Neuronal stem cell (in vitro differentiated cells): ENCODE data around the gene MRPL46.

ENCODE experiments used
- DNase-seq: peaks from one replicate; pipeline ENCODE4 v3.0.0-alpha.2; 2013; ENCODE audit warnings: low spot score
- H2AFZ ChIP-seq: one replicate; pipeline ENCODE4 v1.6.1; 2013; ENCODE audit warnings: mild to moderate bottlenecking, low read length, inconsistent platforms
- H2AK5ac ChIP-seq: 2 replicates; pipeline ENCODE4 v1.6.1; 2013; ENCODE audit warnings: low read depth, mild to moderate bottlenecking, inconsistent platforms, low read length, moderate library complexity, mixed read lengths
- H2BK120ac ChIP-seq: 2 replicates; pipeline ENCODE4 v1.6.1; 2013; ENCODE audit warnings: low read depth, mild to moderate bottlenecking, inconsistent platforms, low read length, moderate library complexity, mixed read lengths
- H2BK12ac ChIP-seq: one replicate; pipeline ENCODE4 v1.6.1; 2013; ENCODE audit warnings: low read length, inconsistent platforms
- H2BK15ac ChIP-seq: 2 replicates; pipeline ENCODE4 v1.6.1; 2013; ENCODE audit warnings: mild to moderate bottlenecking, low read length, inconsistent platforms, mixed read lengths
- H2BK5ac ChIP-seq: one replicate; pipeline ENCODE4 v1.6.1; 2013; ENCODE audit warnings: inconsistent platforms, mild to moderate bottlenecking, low read length, moderate library complexity
- H3K14ac ChIP-seq: one replicate; pipeline ENCODE4 v1.6.1; 2013; ENCODE audit warnings: low read length, inconsistent platforms
- H3K18ac ChIP-seq: 2 replicates; pipeline ENCODE4 v1.6.1; 2013; ENCODE audit warnings: low read length, inconsistent platforms
- H3K23ac ChIP-seq: 2 replicates; pipeline ENCODE4 v1.6.1; 2013; ENCODE audit warnings: low read depth, mild to moderate bottlenecking, mixed read lengths, low read length, inconsistent platforms; ENCODE audit not compliant: poor library complexity
- H3K27ac ChIP-seq: replicated peaks from 3 replicates; pipeline ENCODE4 v1.5.1; 2013; ENCODE audit warnings: low read length, inconsistent platforms
- H3K27me3 ChIP-seq, 3 experiments: 2 replicates each; pipeline ENCODE4 v1.6.1; 2013; ENCODE audit warnings: low read length in 3 of 3, mild to moderate bottlenecking in 2 of 3, inconsistent platforms in 1 of 3, low read depth in 1 of 3, mixed read lengths in 1 of 3, moderate library complexity in 1 of 3; ENCODE audit not compliant: control insufficient read depth in 3 of 3, insufficient read depth in 3 of 3
- H3K36me3 ChIP-seq, 2 donors: replicated peaks in 1 of 2; 2 replicates each; pipeline ENCODE4 v1.6.1; 2013; ENCODE audit warnings: low read length in 2 of 2; ENCODE audit not compliant: control insufficient read depth in 2 of 2, insufficient read depth in 2 of 2
- H3K4ac ChIP-seq: 2 replicates; pipeline ENCODE4 v1.6.1; 2013; ENCODE audit warnings: inconsistent platforms, mild to moderate bottlenecking, low read length, moderate library complexity
- H3K4me1 ChIP-seq, 2 donors: 1 replicate in 1 of 2; 2 replicates in 1 of 2; pipeline ENCODE4 v1.6.1; 2013; ENCODE audit warnings: low read length in 2 of 2, low read depth in 1 of 2; ENCODE audit not compliant: control insufficient read depth in 2 of 2, insufficient read depth in 1 of 2
- H3K4me2 ChIP-seq: one replicate; pipeline ENCODE4 v1.6.1; 2013; ENCODE audit warnings: mild to moderate bottlenecking, low read length, inconsistent platforms; ENCODE audit not compliant: insufficient read depth, poor library complexity, severe bottlenecking
- H3K4me3 ChIP-seq, 2 donors: 2 replicates each; pipeline ENCODE4 v1.5.1; 2013; ENCODE audit warnings: low read length in 2 of 2, mild to moderate bottlenecking in 2 of 2, inconsistent platforms in 1 of 2, moderate library complexity in 1 of 2
- H3K79me1 ChIP-seq: one replicate; pipeline ENCODE4 v1.6.1; 2013; ENCODE audit warnings: low read depth, mild to moderate bottlenecking, inconsistent platforms, low read length, moderate library complexity
- H3K9ac ChIP-seq: one replicate; pipeline ENCODE4 v1.6.1; 2013; ENCODE audit warnings: mild to moderate bottlenecking, low read depth, low read length, inconsistent platforms; ENCODE audit not compliant: poor library complexity
- H3K9me3 ChIP-seq, 2 donors: replicated peaks in 1 of 2; 2 replicates each; pipeline versions ENCODE3 to v1.6.1; 2013; ENCODE audit warnings: low read length in 2 of 2, mild to moderate bottlenecking in 2 of 2, inconsistent platforms in 1 of 2, low read depth in 1 of 2, mixed read lengths in 1 of 2, moderate library complexity in 1 of 2; ENCODE audit not compliant: control insufficient read depth in 2 of 2, insufficient read depth in 1 of 2
- H4K8ac ChIP-seq: one replicate; pipeline ENCODE4 v1.6.1; 2013; ENCODE audit warnings: low read depth, mild to moderate bottlenecking, inconsistent platforms, low read length, moderate library complexity
- H4K91ac ChIP-seq: one replicate; pipeline ENCODE4 v1.6.1; 2013; ENCODE audit warnings: low read length, low read depth, mild to moderate bottlenecking, inconsistent platforms; ENCODE audit not compliant: poor library complexity
- WGBS, 2 donors: extraction: QIAGEN DNeasy Blood & Tissue Kit; methylation state at CpG; one replicate each; pipeline ENCODE4 v1.1.7; 2013; ENCODE audit warnings: missing lambda C conversion rate in 2 of 2, mixed read lengths in 1 of 2; ENCODE audit not compliant: insufficient read length in 2 of 2, insufficient replicate concordance in 1 of 2; ENCODE audit errors: extremely low coverage in 2 of 2; 5-methylcytosine and 5-hydroxymethylcytosine counted together

Gene MRPL46

DNA sequence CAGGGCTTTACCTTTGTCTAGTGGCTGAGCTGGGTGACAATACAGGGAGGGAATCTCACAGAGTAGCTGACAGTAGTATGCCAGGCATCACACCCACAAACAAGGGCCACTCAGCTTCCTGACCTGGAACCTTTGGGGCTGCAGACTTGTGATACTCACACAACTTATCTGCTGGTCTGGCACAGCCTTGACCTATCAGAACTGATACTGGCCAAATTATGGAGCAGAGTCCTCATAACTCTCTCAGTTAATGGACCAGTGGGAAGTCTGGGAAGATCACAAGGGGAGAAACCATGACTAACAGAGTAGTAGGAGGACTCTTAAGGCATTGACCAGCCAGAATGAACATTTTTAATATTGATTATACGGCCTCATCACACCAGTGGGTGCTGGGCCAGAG, 19.4 kb downstream of the MRPL46 start:
- Histone ChIP-seq H3K4me1 (no peaks in the 10 kb centered on the region), H3K18ac (no peak overlapping the region), H3K27ac (no peak overlapping the region), H3K4me2 (no peak overlapping the region), H3K4me3 (no peak overlapping the region), H2BK12ac (no peak overlapping the region), H2BK15ac (no peak overlapping the region), H4K91ac (no peak overlapping the region), H3K36me3 (no peaks in the 10 kb centered on the region), H3K9ac (no peak overlapping the region), H3K14ac (no peak overlapping the region), H2BK120ac (no peak overlapping the region), H2AK5ac (no peak overlapping the region), H2BK5ac (no peak overlapping the region), H3K27me3 (peaks cover 0 to 20% (median 0%) of the 10 kb centered on the region in 3 experiments), H4K8ac (no peak overlapping the region), H3K4ac (no peak overlapping the region), H3K9me3 (peaks cover 0 to 3% of the 10 kb centered on the region in 2 donors), H2AFZ (no peak overlapping the region), H3K79me1 (no peaks in the 10 kb centered on the region), H3K23ac (no peak overlapping the region)
- no CpG with 5 or more reads among the region's 1 CpG for WGBS, 2 donors
- DNase-seq, result no peak

DNA sequence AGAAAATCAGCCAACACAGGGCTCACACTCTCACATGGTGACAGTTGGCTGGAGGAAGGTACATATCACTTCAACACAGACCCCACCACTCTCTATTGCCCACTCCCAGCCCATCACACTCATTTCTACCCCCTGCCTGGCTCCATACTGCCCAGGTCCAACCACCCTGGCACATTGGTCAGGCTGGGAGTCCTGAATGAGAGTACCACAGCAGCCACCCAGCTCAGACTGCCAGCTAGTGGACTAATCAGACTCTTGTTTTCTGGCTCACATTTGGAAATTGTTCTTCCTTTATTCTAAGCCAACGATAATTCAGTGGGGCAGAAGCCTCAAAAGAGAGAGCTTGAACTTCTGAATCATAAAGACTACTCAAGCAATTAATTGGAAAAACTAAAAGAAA, 20.0 kb downstream of the MRPL46 start:
- H3K27me3 ChIP-seq, result peaks cover 0 to 20% (median 0%) of the 10 kb centered on the region in 3 experiments

DNA sequence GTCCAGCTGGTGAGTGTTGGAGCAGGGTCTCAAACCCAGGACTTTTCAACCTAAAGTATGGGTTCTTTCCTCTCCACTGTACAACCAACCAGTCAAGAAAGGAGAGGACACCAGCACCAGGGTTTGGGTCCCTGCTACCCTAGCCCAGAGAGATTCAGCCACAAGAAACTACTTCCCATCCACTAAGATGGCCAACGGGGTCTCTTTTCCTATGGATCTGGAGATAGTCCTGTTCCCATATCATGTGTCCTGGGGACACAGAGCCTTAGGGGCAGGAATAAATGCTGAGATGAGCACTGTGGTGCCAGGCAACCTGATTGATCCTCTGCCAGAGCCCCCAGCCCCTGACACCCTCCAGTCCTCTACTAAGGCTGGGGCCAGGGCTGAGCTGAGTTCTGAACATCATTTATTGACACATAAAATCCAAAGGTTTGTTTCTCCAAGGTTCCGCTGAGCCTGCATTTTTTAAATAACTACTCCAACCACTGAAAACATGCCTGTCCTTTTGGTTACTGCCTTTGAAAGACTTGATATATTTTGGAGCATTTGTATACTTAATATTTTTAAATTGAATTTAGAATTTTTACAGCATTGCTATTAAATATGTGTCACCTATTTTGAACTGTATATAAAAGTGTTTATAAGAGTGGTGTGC, 26.0 kb downstream of the MRPL46 start:
- Histone ChIP-seq H2BK15ac (no peak overlapping the region), H3K4me3 (no peak overlapping the region), H3K4me1 (no peaks in the 10 kb centered on the region), H3K23ac (no peak overlapping the region), H3K9ac (no peak overlapping the region), H2BK12ac (no peak overlapping the region), H3K4me2 (no peak overlapping the region), H4K91ac (no peak overlapping the region), H2BK120ac (no peak overlapping the region), H3K27ac (no peak overlapping the region), H3K9me3 (peaks cover 0 to 3% of the 10 kb centered on the region in 2 donors), H3K18ac (no peak overlapping the region), H2AFZ (no peak overlapping the region), H2BK5ac (no peak overlapping the region), H3K79me1 (no peaks in the 10 kb centered on the region), H2AK5ac (no peak overlapping the region), H3K36me3 (no peaks in the 10 kb centered on the region), H3K27me3 (no peaks in the 10 kb centered on the region), H4K8ac (no peak overlapping the region), H3K14ac (no peak overlapping the region), H3K4ac (no peak overlapping the region)
- WGBS, 2 donors, result no CpG with 5 or more reads among the region's 2 CpGs
- DNase-seq, result no peak

More for the DNA sequence above, 20.0 kb downstream of the MRPL46 start:
- Histone ChIP-seq H2BK12ac (no peak overlapping the region), H3K4ac (no peak overlapping the region), H4K8ac (no peak overlapping the region), H2BK15ac (no peak overlapping the region), H3K18ac (no peak overlapping the region), H3K14ac (no peak overlapping the region), H3K27ac (no peak overlapping the region), H4K91ac (no peak overlapping the region), H3K4me1 (no peaks in the 10 kb centered on the region), H2AFZ (no peak overlapping the region), H3K9ac (no peak overlapping the region), H3K4me2 (no peak overlapping the region), H3K79me1 (no peaks in the 10 kb centered on the region), H2BK120ac (no peak overlapping the region), H3K36me3 (no peaks in the 10 kb centered on the region), H3K4me3 (no peak overlapping the region), H3K23ac (no peak overlapping the region), H2AK5ac (no peak overlapping the region), H3K9me3 (peaks cover 0 to 3% of the 10 kb centered on the region in 2 donors), H2BK5ac (no peak overlapping the region)
- no CpG with 5 or more reads among the region's 1 CpG for WGBS, 2 donors
- no peak for DNase-seq

DNA sequence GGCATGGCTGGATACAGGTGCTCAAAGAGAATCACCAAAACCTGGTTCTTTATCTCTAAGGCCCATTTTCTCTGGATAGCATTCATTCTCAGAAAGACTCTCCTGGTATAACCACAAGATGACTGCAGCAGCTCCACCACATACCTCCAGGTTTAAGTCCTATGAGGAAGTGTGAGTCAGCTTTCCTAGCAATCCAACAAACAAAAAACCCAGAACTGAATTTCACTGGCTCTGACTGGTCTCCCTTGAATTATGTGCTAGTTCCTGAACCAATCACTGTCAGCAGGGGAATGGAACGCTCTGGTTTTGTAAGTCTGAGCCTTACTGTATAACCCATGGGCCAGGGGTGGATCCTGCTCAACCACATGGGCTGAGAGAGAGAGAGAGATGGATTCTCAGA, 27.2 kb downstream of the MRPL46 start:
- Histone ChIP-seq H2BK5ac (no peak overlapping the region), H3K4ac (no peak overlapping the region), H3K4me1 (peaks cover 0 to 2% of the 10 kb centered on the region in 2 donors), H3K27me3 (no peaks in the 10 kb centered on the region), H2BK120ac (no peak overlapping the region), H2AK5ac (no peak overlapping the region), H2BK12ac (no peak overlapping the region), H4K8ac (no peak overlapping the region), H3K18ac (no peak overlapping the region), H3K14ac (no peak overlapping the region), H4K91ac (no peak overlapping the region), H3K27ac (no peak overlapping the region), H2AFZ (no peak overlapping the region), H3K9ac (no peak overlapping the region), H3K9me3 (peaks cover 0 to 3% of the 10 kb centered on the region in 2 donors), H3K79me1 (no peaks in the 10 kb centered on the region), H2BK15ac (no peak overlapping the region), H3K23ac (no peak overlapping the region), H3K36me3 (no peaks in the 10 kb centered on the region), H3K4me2 (no peak overlapping the region), H3K4me3 (no peak overlapping the region)
- WGBS, 2 donors, result no CpG with 5 or more reads among the region's 1 CpG
- DNase-seq, result no peak
